ENCODE data around the gene ZAR1L.

Gene ZAR1L

GRCh38 chr13:32300920-32301319, 14.2 kb downstream of the ZAR1L start:
- DNase-seq = no peak

GRCh38 chr13:32300406-32300805, 14.8 kb downstream of the ZAR1L start:
- no peak for DNase-seq

DNA sequence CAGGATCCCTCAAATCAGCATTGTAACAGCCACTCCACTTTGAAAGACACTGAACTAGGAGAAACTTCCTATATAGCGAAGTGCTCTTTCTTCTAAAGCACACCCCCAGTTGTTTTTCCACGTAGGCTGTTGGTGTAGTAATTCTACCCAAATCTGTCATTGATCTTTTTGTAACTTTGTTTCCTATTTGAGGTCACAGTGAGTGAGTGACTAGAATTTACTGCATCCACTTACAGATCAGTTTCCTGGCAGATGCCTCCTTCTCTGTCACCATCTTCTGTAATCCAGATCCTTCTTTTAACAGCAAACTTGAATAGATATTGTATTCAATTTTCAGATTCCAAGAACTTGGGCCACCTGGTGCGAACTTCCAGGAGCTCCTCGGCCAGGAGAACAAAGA, 15.3 kb downstream of the ZAR1L start:
- no peak for DNase-seq

- DNase-seq = no peak
Observed at GRCh38 chr13:32298695-32299094, 16.5 kb downstream of the ZAR1L start.

DNA sequence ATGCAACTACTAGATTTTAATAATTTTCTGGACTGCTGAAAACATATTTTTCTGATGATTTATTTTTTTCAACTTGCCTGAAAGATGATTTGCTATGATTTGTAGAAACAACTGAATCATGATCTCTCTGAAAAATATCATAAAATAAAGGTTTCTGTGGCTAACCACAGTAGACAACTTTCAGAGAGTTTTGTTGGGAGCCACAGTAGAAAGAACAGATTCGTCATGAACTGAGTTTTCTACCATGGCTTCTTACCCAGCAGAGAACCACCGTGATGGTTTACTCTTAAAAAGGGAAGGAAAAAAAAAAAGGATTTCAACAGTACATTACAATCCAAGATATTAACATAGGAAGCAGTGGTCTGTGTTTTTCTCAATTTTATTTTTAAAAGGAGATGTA, 18.0 kb downstream of the ZAR1L start:
- DNase-seq = no peak

GRCh38 chr13:32285633-32285965, 29.6 kb downstream of the ZAR1L start:
- DNase-seq = no peak

GRCh38 chr13:32284927-32285632, 30.1 kb downstream of the ZAR1L start:
- no peak for DNase-seq

DNA sequence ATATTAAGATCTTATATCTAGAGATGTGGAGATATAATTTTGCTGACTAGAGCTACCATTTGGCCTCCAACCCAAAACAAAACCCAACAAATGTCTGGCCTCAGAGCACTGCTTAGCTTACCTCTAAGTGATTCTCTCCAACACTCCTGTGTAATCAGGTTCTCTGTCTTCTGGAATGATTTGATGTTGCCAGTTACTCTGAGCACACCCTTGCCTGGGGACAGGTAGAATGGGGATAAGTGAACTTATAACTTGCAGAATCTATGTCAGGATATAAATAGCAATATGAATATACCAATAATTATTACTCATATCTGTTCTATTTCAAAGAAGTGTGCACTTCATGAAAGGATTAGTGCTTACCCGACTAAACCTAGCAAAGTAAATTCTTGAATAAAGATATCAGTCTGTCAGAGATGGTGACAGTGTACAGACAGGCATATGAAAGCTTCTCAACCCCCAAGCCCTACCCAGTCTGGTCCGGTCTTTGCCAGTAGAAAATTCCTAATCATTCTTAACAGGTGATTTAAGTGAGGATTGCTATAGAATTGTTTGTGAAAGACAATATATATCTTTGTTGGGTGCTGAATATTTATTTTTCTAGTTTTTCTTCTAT, 33.0 kb downstream of the ZAR1L start:
- DNase-seq = no peak

- DNase-seq = no peak
Observed at GRCh38 chr13:32281096-32281495, 34.1 kb downstream of the ZAR1L start.

DNA sequence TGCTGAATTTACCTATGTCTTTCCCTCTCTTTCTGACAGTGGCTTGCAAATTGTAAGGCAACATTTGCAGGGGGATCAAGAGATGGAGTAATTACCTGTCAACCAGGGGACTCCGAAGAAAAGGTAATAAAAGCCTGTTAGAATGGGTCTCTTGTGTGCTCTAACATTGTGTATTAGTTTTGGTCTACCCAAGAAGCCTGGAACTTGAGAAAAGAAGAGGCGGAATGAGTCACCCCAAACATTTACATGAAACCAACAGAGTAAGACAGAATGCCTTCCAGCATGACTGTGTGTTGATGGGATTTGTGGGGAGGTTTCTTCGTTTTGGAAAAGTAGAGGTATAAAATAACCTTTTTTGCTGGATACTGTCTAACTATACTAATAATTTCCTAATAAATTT, 36.7 kb downstream of the ZAR1L start:
- DNase-seq = no peak

DNA sequence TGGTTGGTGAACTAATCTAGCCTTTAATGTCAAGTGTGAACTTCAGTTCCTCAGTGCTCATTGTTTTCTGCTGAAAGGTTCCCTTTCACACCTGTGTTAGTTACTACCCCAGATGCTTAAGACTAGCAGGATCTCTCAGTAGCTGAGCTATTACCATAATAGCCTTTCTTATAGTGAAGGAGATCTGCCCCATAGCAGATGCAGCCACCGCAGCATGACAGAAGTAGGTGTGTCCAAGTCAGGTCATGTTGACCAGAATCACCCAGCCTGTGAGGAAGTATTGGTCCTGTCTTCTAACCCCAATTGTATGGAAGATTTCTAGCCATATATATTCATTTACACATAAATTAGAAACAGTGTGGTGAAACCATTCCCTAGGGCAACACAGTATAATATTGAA, 37.3 kb downstream of the ZAR1L start:
- no peak for DNase-seq

DNA sequence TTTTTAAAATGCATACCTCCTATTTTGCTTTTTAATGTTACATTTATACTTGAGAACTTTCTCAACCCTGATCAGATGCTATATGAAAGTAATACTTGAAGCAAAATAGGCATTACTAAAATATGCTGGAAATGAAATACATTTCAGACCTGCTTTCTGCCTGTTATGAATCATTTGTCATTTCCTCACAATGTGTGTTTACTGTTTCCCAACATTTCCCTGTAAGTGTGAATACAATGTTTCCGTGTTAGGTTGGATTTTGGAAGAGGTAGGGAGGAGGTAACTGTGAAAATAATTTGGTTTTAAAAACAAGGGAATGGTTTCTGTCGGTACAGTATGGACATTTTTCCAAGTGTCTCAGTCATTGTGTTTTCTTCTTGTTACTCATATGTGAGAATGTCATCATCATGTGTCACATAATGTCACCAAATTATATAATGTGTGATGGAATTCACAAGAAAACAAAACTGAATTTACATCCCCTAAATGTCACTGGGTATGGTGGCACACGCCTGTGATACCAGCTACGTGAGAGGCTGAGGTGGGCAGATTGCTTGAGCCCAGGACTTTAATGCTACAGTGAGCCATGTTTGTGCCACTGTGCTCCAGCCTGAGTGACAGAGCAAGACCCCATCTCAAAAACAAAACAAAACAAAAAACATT, 43.0 kb downstream of the ZAR1L start:
- no peak for DNase-seq

GRCh38 chr13:32267836-32268439, 47.2 kb downstream of the ZAR1L start:
- DNase-seq = no peak

DNA sequence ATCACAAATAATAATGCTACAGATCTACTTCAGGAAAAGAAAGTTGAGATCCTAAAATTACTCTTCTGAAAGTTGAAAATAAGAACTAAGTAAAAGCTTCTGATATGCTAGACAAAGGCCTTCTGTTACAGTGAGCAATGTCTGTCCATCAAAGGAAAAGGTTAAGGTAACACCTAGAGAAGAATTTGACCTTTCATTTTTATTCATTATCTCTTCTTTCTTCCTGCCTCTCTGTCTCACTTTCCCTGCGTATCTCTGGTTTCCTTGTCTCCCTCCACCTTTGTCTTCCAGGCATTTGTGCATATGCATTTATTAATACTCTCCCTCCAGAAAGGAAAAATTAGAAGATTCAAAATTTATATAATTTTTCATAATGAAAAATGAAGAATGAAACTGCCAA, 49.0 kb downstream of the ZAR1L start:
- no peak for DNase-seq

- DNase-seq = no peak
Observed at GRCh38 chr13:32265726-32266125, 49.4 kb downstream of the ZAR1L start.

GRCh38 chr13:32264407-32264806, 50.8 kb downstream of the ZAR1L start:
- no peak for DNase-seq

DNA sequence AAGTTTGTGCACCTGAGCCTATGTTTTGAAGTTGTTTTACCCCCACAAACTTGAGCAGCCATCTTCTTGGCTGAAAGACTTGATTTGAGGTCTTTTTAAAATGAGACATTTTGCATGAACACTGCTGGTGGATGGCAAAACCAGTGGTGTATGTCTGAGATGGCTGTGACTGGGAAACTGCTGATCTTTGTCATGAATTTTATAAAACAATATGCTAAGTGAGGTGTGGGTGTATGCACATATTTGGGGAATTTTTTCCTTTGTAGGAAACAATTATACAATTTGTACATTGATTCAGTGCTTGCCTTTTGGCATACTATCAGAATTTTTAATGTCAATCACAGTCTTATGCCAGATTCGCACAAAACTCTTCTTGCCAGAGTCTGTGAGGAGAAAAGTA, 52.5 kb downstream of the ZAR1L start:
- DNase-seq = no peak

DNA sequence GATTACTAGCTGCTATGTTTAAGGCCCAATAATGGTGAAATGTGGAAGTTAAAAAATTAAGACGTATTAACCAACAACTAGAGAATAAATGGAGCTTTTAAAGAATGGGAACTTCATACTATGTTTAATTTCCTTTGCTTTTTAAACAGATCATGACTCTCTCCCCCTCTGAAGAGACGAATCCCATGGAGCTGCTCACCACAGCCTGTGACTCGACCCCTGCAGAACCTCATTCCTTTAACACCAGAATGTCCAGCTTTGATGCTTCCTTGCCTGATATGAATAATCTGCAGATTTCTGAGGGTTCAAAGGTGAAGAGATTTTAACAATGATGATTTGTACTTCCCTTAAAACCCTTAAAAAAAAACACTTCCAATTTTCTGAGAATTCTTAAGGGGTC, 53.0 kb downstream of the ZAR1L start:
- DNase-seq = no peak

DNA sequence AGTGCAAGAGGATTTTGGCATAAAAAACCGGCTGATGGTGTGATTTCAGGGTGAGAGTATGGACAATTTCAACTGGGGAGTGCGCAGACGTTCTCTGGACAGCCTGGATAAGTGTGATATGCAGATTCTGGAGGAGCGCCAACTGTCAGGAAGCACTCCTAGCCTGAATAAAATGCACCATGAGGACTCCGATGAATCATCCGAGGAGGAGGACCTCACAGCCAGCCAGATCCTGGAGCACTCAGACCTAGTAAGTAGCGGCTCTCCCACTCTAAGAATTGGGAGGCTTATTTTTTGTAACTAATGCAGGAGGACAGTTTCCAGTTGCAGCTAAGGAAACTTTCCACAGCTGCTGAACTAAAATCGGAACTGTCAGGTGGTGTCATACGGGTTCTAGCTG, 53.6 kb downstream of the ZAR1L start:
- DNase-seq = no peak

- DNase-seq = no peak
Observed at GRCh38 chr13:32259116-32259515, 56.0 kb downstream of the ZAR1L start.

GRCh38 chr13:32257649-32258048, 57.5 kb downstream of the ZAR1L start:
- no peak for DNase-seq

GRCh38 chr13:32256243-32256642, 58.9 kb downstream of the ZAR1L start:
- DNase-seq = no peak

GRCh38 chr13:32255724-32256109, 59.4 kb downstream of the ZAR1L start:
- no peak for DNase-seq
